ENCODE measurements around the gene RERE.

The RERE gene

GRCh38 chr1:8439015-8439702 lies 378.3 kb downstream of the RERE start:
- peak; percentile 73 for DNase-seq (ENCODE audit: low spot score)
- no peak for TF ChIP-seq CTCF (IDR thresholded peaks at IDR 0.05; ENCODE audit: extremely low read depth, missing control alignments)

- no peak for DNase-seq (ENCODE audit: low spot score)
- no peak for TF ChIP-seq CTCF (IDR thresholded peaks at IDR 0.05; ENCODE audit: extremely low read depth, missing control alignments)
These were observed 379.0 kb downstream of the RERE start for GRCh38 chr1:8438489-8438888.

GRCh38 chr1:8437347-8437746 lies 380.1 kb downstream of the RERE start:
- no peak for TF ChIP-seq CTCF (IDR thresholded peaks at IDR 0.05; ENCODE audit: extremely low read depth, missing control alignments)
- DNase-seq (ENCODE audit: low spot score) = no peak

- no peak for DNase-seq (ENCODE audit: low spot score)
- no peak for TF ChIP-seq CTCF (IDR thresholded peaks at IDR 0.05; ENCODE audit: extremely low read depth, missing control alignments)
These were observed 381.8 kb downstream of the RERE start for GRCh38 chr1:8435569-8436071.

- TF ChIP-seq CTCF (IDR thresholded peaks at IDR 0.05; ENCODE audit: extremely low read depth, missing control alignments) = no peak
- DNase-seq (ENCODE audit: low spot score) = no peak
These were observed 383.3 kb downstream of the RERE start for GRCh38 chr1:8434101-8434500.

GRCh38 chr1:8431784-8432183 lies 385.7 kb downstream of the RERE start:
- no peak for TF ChIP-seq CTCF (IDR thresholded peaks at IDR 0.05; ENCODE audit: extremely low read depth, missing control alignments)
- DNase-seq (ENCODE audit: low spot score) = no peak

- DNase-seq (ENCODE audit: low spot score) = no peak
These were observed 386.4 kb downstream of the RERE start for GRCh38 chr1:8431019-8431418.

More at GRCh38 chr1:8431019-8431418, 386.4 kb downstream of the RERE start:
- peak; percentile 25 for TF ChIP-seq CTCF (IDR thresholded peaks at IDR 0.05; ENCODE audit: extremely low read depth, missing control alignments)
